Left hindlimb (tissue), 1 donor: ENCODE data around the gene ZP1.
"Not testable (repeated sequence)": the region's sequence is repeated elsewhere in the genome, so short reads cannot be mapped to it uniquely, and the experiment has no call there.

ENCODE experiments used
- DNase-seq: peaks from one replicate; pipeline ENCODE4 v3.0.0-alpha.2; 2018

Gene ZP1, protein sequence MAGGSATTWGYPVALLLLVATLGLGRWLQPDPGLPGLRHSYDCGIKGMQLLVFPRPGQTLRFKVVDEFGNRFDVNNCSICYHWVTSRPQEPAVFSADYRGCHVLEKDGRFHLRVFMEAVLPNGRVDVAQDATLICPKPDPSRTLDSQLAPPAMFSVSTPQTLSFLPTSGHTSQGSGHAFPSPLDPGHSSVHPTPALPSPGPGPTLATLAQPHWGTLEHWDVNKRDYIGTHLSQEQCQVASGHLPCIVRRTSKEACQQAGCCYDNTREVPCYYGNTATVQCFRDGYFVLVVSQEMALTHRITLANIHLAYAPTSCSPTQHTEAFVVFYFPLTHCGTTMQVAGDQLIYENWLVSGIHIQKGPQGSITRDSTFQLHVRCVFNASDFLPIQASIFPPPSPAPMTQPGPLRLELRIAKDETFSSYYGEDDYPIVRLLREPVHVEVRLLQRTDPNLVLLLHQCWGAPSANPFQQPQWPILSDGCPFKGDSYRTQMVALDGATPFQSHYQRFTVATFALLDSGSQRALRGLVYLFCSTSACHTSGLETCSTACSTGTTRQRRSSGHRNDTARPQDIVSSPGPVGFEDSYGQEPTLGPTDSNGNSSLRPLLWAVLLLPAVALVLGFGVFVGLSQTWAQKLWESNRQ

DNA sequence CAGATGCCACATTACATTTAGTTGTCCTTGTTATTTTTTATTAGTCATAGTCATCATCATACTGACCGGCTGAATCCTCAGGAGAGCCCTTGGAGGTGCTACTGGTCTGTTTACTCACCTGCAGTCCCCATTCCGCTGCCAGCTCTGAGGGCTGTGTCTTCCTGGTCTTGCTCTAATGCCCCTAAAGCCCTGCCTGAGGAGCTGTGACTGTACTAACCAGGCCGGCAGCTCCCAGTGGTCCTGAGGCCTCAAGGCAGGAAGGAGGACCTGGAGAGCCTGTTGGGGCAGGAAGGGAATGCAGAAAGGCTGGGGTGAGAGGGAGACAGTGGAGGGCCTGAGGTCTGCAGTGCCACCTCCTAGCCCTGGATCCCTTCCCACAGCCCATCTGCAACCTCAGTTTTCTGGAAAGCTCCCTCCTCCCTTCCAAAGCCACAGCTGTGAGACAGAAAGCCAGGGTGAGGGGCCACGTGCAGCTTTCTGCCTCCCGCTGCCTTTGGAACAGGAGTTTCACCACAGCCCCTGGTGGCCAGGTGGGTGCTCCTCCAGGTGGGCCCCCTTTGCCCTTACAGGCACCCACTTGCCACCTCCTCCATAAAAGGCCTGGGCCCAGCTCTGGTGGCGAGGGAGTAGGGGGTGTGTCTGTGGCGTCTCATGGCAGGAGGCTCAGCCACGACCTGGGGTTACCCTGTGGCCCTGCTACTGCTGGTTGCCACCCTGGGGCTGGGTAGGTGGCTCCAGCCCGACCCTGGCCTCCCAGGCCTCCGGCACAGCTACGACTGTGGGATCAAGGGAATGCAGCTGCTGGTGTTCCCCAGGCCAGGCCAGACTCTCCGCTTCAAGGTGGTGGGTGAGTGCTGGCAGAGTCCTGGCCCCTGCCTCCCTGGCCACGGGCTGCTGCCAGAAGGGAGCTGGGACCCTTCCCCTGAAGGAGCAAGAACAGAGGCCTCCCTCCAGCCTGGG is at the start of gene ZP1:
ZP1 (plus strand) TSS at position 632 of the 960 bp plus-strand sequence; CDS start at position 652, 20 bp downstream.
- no peak for DNase-seq

DNA sequence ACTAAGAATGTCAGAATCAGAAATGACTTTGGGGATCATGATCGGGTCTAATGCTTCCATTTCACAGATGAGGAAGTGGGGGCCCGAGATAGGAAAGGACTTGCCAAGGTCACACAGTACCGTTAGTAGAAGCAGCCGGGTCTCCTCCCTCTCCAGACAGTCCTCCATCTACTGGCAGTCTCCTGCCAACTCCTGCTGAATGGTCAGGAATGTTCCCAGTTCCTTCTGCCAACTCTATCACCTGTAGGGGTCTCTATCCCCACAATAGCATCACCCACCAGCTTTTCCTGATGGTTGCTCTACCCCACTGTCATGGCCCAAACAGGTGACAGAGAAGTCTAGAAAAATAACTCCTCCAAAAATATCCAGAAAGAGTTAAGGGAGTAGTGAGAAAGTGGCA is 49.3 kb upstream of the ZP1 start:
- DNase-seq: no peak

DNA sequence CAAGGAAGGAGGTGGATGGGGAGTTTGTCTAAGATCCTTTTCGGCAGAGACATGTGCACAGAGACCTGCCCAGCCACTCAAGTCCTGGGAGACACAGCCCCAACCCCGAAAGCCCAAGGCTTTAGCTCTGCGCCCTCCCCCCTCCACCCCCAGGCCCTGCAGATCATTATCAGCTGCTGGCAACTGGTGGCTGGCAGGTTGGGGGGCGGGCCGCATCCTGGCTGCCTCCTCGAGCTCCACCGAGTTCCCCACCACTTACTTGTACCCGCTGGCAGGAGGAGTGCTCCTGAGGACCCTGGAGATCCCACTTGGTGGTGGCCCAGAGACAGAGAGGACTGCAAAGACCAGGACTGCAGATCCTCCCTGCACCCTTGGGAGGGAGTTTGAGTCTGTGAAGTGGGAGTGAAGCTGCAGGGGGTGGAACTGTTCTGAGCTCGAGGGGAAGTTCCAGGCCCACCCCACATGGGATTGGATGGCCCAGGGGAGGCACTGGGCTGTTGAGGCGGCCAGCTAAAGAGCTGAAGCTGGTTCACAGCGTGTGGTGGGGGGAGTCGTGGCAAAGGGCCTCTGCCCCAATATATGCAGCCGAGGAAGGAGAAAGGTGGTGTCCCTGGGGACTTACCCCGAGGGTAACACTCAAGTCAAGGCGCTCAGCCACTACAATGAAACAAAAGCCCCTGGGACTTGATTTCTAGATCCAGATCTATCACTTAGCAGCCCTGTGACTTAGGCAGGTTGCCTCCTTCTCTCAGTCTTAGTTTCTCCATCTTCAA is 45.3 kb upstream of the ZP1 start:
- no peak for DNase-seq

DNA sequence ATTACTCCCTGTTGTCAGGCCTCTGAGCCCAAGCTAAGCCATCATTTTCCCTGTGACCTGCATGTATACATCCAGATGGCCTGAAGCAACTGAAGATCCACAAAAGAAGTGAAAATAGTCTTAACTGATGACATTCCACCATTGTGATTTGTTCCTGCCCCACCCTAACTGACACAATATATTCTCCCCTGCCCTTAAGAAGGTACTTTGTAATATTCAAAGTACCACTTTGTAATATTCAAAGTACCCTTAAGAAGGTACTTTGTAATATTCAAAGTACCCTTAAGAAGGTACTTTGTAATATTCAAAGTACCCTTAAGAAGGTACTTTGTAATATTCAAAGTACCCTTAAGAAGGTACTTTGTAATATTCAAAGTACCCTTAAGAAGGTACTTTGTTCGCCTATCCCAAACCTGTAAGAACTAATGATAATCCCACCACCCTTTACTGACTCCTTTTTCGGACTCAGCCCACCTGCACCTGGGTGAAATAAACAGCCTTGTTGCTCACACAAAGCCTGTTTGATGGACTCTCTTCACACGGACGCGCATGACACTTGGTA is 43.5 kb upstream of the ZP1 start:
- DNase-seq: not testable (repeated sequence)

DNA sequence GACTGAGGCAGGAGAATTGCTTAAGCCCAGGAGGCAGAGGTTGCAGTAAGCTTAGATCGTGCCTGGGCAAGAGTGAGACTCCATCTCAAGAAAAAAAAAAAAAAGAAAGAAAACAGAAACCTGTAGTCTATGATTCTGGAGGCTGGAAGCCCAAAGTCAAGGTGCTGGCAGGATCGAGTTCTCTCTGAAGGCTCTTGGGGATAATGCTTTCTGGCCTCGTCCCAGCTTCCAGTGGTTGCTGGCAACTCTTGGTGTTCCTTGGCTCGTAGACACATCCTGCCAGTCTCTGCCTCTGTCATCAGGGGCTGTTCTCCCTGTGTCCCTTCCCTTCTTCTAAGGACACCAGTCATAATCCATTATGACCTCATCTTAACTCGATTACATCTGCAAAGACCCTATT is 42.2 kb upstream of the ZP1 start:
- no peak for DNase-seq

DNA sequence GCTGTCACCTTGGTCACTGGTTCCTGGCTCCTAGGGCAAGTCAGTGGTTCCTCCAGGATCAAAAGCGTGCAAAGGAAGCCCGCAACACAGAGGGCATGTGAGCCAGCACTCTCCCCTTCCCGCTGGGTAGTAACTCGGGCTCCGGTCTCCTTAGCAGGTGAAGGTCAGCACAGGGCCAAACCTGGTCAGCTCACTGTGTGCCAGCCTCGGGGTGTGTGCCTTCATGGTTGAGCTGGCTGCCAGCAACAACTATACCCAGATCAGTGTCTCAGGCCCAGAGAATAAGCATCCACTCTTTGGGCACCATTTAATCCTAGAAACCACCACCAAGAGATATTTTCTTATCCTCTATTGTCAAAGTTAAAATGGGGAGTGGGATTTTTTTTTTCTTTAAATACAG is 41.6 kb upstream of the ZP1 start:
- no peak for DNase-seq

DNA sequence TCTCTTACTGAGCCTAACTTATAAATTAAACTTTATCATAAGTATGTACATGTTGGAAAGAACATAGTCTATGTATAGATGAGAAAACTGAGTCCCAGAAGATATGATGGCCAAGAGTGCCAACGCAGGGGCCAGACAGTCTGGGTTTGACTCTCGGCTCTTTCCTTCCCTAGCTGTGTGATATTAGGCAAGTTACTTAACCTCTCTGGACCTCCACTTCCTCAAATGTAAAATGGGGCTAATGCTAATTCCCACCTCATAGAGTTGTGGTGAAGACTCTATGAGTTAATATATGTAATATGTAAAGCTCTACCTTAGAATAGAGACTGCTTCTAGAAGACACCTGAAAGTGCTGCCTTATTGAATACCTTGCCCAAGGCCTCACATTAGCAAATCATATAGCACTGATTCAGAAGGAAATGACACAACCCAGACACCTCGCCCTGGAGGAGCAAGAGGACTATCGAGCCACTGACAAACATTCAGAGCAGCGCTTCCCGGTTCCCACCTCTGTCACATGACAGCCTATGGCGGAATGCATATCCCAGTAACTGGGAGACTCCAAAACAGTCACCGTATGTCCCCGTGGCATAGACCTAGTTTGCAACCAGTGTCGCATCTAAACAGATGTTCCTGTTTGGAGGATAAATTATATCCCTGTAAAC is 36.7 kb upstream of the ZP1 start:
- no peak for DNase-seq

DNA sequence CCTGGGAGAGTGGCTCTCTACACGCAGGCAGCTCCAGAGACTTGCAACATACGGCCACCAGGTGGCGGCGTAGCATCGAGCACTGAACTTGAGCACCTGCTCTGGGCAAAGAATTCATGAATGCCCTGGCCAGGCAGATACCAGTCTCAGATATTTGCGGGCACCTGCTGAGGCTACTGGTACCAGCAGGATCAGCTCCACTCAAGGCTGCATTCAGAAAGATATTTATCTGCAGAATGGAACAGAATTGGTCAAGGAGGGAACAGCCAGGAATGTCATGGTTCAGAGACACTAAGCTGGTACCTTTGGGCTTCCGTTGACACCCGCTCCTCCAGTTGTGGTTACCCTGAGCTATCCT is 36.2 kb upstream of the ZP1 start:
- peak; percentile 80 for DNase-seq

DNA sequence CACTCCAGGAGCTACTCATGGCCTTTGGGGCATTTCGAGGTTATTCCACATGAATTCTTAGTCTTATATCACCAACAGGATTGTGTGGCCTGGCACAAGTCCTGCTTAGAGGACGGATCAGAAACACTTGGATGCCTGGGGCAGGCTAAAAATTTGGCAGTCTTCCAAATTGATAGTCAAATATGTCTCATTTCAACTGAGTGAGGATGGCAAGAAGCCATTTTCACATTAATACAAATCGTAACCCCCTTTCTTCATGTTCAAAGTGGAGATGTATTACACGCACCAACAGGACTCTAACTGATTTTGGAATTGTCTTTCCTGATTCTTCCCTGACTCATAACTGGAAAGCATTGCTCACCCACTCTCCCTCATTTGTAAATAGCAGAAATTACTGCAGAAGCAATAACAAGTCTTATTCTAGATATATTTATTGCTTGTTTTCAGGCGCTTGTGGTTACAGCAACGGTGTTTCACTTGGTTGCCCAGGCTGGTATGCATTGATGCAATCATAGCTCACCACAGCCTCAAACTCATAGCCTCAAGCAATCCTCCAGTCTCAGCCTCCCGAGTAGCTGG is 35.8 kb upstream of the ZP1 start:
- no peak for DNase-seq

DNA sequence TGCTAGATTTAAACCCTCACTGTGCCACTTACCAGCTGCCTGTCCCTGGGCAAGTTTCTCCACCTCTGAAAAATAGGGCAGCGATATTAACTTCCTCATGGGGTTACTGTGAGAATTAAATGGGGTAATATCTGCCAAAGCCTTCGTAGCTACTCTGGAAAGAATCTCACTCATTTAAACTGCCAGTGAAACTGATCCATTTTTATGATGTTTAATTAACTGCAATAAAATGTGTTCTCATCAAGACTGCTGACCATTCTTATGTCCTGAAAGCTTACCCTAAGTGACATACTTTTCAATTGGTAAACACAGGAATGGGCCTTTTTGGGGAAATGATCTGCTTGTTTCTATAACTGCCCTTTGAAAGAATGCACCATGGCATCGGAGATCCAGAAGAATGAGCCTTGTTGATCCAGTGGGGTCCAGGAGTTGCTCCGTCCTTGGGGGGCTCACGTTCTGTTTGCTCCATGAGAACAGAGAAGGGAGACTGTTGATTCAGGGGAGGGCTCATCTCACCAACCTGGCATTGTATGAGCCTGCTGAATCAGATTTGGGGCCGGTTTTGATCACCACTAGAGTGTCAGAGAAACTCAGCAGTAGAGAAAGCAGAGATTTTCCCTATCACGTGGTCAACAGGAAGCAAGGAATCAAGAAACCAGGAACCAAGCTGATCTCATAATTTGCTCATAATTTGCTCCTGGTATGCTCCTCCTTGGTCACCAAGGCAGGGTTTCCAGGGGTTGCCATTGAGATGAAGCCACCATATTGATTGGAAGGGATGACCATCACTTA is 32.4 kb upstream of the ZP1 start:
- no peak for DNase-seq

DNA sequence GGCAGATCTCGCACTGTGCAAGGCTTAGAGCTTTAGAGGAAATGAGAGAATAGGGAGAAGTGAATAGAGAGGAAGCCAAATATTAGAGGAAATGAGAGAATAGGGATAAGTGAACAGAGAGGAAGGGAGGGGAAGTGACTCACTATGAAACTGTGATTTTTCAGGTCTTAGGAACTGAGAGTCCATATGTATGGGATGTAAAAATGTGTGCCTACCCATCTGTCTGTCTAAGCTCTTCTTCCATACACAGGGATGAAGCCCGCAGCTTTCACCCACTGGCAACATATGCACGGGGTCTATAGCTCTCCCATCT is 31.9 kb upstream of the ZP1 start:
- DNase-seq: no peak

DNA sequence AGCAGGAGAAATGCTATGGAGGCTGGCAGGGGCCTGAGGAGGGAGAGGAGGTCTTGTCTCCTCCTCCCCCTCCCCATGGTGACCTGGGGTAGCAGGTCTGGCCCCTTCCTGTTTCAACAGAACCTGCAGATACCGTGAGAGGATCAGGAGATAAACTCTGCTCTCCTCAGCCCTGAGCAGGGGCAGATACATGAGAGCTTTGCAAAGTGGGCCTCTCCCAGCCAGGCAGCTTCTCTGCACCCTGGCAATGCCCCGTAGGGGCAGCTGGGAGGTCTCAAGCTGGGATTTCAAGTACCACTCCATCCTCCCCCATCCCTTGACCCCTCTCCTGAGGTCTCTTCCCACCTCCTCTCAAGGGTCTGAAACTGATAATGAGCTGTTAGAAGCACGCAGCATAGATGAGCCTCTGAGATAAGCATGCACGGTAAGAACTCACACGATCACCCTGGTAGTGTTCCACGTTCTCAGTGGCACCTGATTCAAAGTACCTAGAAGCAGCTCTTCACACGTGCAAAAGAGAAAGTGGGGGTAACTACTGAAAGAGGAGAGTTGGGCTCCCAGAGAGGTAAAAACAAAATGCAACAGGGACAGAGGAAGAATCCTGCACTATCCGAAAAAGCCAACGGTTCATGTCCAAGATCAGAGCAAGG is 30.4 kb upstream of the ZP1 start:
- no peak for DNase-seq

DNA sequence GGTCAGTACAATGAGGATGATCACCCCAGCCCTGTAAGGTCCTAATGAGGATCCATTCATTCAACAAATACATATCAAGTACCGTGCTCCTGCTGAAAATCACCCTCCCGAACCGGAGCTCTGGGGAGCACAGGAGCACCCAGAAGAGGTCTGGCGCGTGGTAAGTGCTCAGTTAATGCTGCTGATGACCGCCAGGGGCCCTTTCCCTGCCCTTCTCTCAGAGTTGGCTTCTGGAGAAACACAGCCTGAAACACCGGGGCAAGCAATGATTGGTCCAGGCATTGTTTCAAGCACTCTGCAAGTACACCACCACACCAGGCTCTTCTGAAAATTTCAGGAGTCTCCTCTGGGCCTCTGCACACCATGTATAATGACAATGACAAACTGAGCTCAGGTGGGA is 29.2 kb upstream of the ZP1 start:
- no peak for DNase-seq

DNA sequence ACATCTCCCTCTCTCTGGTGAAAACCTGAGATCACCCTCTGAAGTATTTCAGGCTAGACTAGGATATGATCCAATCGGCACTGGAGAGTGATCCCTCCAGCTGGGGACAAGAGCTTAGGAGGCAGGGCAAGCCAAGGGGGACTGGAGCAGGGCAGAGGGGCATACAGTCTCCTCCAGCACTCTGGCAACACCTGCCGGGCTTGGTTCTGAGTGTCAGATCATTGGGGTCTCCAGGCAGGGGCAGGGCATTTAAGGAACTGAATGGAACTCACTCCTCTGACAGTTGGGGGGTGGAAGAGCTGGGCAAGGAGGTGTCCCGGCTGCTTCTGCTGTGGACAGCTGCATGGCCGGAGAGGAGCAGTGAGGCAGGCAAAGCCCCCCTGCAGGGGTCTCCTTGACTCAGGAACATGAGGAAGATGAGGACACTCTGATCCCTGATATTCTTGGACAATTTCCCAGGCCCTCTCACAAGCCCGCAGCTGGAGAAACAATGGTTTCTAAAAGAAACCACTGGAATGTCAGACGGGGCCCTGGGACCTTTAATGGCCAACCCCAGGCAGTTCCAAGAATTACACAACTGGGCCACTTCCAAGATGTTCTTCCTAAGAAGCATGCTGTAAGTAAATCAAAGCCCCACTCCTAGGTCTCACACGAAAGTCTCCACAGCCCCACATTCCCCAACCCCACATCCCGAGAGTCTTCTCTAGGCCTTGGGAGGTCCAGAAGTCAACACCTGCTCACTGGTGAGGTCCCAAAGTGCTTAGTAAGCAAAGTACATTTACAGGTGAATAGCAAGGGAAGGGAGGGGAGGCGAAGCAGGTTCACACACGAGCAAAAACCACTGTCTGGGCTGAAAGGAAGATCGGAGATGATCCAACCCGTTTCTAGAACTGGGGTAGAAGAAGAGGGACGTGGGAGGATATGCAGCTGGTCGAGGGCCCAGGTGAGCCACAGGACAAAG is 26.6 kb upstream of the ZP1 start:
- peak; percentile 84 for DNase-seq

DNA sequence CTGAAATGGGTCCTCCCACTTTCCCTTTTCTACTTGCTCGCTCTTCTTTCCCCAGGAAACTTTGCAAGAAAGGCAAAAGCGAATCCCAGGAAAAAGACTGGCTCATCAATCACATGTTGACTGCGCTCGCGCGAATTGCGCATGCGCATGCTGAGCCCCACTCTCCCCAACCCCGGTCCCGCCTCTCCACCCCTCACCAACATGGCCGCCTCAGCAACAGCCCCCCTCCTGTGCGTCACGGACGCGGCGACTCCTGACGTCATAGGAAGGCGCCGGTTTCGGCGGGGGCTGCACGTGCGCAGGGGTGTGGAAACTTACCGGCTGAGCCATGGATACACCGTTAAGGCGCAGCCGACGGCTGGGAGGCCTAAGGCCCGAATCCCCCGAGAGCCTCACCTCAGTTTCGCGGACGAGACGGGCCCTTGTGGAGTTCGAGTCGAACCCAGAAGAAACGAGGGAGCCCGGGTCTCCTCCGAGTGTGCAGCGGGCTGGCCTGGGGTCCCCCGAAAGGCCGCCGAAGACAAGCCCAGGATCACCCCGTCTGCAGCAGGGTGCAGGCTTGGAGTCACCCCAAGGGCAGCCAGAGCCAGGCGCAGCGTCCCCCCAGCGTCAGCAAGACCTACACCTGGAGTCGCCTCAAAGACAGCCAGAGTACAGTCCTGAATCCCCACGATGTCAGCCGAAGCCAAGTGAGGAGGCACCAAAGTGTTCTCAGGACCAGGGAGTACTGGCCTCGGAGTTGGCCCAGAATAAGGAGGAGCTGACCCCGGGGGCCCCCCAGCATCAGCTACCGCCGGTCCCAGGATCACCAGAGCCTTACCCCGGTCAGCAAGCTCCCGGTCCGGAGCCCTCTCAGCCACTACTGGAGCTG is 25.3 kb upstream of the ZP1 start, which contains the start of gene CCDC86:
CCDC86 (plus strand) TSS at position 317 of the 871 bp plus-strand sequence; CDS start at position 329, 12 bp downstream.
- DNase-seq: peak; percentile 98

DNA sequence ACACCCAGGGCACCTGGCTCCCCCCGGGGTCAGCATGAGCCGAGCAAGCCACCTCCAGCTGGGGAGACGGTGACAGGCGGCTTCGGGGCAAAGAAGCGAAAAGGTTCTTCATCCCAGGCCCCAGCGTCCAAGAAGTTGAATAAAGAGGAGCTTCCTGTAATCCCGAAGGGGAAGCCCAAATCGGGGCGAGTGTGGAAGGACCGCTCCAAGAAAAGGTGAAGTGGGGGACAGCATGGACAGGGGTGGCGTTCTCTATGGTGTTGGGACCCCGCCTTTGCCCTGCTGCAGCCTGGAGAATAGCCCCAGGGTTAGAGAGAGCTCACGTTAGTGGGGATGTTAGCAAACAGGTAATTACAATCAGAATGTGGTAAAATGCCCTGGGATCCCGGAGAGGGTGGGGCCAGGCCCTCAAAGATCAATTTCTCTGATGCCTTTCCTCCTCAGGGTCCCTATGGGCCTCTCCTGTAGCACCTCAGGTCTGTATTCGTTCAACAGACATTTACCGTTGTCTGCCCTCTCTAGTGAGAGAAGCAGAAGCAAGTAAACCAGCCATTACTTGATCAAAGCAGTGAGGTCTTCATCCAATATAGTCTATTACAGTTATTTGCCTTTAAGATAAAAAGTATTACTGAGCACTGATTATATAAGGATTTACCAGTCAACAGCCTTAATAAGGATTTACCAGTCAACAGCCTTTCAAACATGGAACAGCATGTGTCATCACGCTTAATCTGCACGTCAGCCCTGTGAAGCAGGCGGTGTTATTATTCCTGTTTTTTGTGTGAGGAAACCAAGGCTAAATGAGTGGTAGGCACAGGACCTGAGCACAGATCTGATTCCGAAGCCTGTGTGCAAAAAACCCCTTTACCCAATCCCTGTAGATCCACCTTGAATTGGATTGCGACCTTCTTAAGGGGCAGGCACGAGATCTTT is 24.4 kb upstream of the ZP1 start:
- DNase-seq: no peak
